ENCODE data around the gene GRIN2D. TPM values are rescaled to one million over a fixed set of nuclear protein-coding genes. Genes with fewer than 3 reads are reported as not detected.
"Not testable (repeated sequence)": the region's sequence is repeated elsewhere in the genome, so short reads cannot be mapped to it uniquely, and the experiment has no call there.

GRIN2D gene
- total RNA-seq, 3 donors from 2014 or later, result 0.26 to 0.46 (median 0.35) TPM

DNA sequence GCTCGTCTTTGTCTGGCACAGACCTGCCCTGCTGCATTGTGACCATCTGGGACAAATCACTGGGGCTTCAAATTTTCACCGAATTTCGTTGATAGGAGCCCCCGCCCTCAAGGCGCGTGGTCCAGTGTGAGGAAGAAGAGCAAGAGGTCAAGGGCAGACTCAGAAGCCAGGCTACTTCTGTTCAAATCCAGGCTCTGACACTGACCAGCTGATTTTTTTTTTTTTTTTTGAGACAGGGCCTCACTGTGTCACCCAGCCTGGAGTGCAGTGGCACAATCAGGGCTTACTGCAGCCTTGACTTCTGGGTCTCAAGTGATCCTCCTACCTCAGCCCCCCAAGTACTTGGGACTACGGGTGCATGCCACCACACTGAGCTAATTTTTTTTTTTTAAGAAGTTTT is 22.1 kb upstream of the GRIN2D start:
- TF ChIP-seq, protein P1, sequence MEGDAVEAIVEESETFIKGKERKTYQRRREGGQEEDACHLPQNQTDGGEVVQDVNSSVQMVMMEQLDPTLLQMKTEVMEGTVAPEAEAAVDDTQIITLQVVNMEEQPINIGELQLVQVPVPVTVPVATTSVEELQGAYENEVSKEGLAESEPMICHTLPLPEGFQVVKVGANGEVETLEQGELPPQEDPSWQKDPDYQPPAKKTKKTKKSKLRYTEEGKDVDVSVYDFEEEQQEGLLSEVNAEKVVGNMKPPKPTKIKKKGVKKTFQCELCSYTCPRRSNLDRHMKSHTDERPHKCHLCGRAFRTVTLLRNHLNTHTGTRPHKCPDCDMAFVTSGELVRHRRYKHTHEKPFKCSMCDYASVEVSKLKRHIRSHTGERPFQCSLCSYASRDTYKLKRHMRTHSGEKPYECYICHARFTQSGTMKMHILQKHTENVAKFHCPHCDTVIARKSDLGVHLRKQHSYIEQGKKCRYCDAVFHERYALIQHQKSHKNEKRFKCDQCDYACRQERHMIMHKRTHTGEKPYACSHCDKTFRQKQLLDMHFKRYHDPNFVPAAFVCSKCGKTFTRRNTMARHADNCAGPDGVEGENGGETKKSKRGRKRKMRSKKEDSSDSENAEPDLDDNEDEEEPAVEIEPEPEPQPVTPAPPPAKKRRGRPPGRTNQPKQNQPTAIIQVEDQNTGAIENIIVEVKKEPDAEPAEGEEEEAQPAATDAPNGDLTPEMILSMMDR (IDR thresholded peaks at IDR 0.05), result no peak
- intact Hi-C loops (cut with DNase I, micrococcal nuclease), result no loop called here
- Histone ChIP-seq H3K36me3 (ENCODE audit: low read depth) (no peaks in the 10 kb centered on the region), H3K4me1 (ENCODE audit: low read depth) (peaks cover 16% of the 10 kb centered on the region), H3K4me3 (no peak overlapping the region), H3K9me3 (no peaks in the 10 kb centered on the region)
- DNase-seq, result no peak
- no peak for ATAC-seq

DNA sequence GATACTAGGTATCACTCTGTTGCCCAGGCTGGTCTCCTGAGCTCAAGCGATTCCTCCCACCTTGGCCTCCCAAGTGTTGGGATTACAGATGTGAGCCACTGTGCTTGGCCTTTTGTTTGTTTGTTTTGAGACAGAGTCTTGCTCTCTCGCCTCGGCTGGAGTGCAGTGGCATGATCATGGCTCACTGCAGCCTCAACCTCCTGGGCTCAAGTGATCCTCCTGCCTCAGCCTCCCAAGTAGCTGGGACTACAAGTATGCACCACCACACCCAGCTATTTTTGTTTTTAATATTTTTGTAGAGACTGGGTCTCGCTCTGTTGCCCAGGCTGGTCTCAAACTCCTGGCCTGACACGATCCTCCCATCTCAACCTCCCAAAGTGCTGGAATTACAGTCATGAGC is 21.7 kb upstream of the GRIN2D start:
- H3K4me3 ChIP-seq; H3K9me3 ChIP-seq; DNase-seq; ATAC-seq; H3K36me3 ChIP-seq (ENCODE audit: low read depth); intact Hi-C loops (cut with DNase I, micrococcal nuclease): not testable (repeated sequence)
- H3K4me1 ChIP-seq (ENCODE audit: low read depth), result peaks cover 16% of the 10 kb centered on the region

DNA sequence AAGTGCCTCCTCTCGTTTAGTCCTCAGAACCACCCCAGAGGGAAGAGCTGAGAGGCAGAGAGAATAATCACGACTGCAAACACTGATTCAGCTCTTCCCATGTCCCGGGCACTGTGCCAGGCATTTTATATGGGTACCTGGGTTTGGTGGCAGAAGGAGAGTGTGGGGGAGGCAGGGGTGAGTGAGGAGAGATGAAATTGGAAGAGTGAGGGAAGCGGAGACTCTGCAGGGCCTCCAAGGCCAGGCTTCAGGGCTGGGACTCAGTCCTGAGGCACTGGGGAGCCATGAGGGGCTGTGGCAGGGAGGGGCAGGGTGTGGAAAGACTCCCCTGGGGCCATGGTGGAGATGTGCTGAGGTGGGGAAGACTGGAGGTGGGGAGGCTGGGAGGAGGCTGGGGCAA is 20.6 kb upstream of the GRIN2D start:
- Histone ChIP-seq H3K9me3 (no peaks in the 10 kb centered on the region), H3K4me1 (ENCODE audit: low read depth) (peaks cover 13% of the 10 kb centered on the region), H3K36me3 (ENCODE audit: low read depth) (no peaks in the 10 kb centered on the region), H3K4me3 (no peak overlapping the region)
- intact Hi-C loops (cut with DNase I, micrococcal nuclease), result no loop called here
- DNase-seq, result peak in 1 of 3 donors; percentile 67
- TF ChIP-seq, protein P1 (IDR thresholded peaks at IDR 0.05), result no peak
- ATAC-seq, result peak; percentile 49

DNA sequence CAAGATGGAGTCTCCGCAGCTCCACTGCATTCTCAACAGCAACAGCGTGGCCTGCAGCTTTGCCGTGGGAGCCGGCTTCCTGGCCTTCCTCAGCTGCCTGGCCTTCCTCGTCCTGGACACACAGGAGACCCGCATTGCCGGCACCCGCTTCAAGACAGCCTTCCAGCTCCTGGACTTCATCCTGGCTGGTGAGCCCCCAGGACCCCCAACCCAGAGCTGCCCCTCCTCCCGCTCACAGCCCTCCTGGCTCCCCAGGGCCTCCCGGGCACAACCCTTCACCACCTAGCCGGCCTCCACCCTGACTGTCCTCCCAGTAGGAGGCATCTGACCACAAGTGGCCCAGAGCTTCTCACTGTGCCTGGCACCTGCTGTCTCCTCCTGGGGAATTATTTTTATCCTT is 19.9 kb upstream of the GRIN2D start:
- Histone ChIP-seq H3K4me3 (no peak overlapping the region), H3K9me3 (no peaks in the 10 kb centered on the region), H3K36me3 (ENCODE audit: low read depth) (no peaks in the 10 kb centered on the region), H3K4me1 (ENCODE audit: low read depth) (peaks cover 6% of the 10 kb centered on the region)
- DNase-seq (no peak), ATAC-seq (no peak)
- TF ChIP-seq, protein P1 (IDR thresholded peaks at IDR 0.05), result no peak
- intact Hi-C loops (cut with DNase I, micrococcal nuclease), result no loop called here

DNA sequence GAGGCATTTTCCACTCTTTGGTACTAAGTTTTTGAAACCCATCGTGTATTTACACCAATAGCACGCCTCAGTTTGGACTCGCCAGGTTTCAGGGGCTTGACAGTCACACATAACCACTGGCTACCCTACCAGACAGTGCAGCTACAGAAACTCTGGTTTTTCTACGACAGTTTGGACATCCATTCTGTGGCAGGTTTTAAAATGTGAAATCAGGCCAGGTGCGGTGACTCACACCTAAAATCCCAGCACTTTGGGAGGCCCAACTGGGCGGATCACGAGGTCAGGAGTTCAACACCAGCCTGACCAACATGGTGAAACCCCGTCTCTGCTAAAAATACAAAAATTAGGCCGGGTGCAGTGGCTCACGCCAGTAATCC is 15.3 kb upstream of the GRIN2D start:
- Histone ChIP-seq H3K9me3 (no peaks in the 10 kb centered on the region), H3K4me3 (no peak overlapping the region), H3K4me1 (ENCODE audit: low read depth) (peaks cover 5% of the 10 kb centered on the region), H3K36me3 (ENCODE audit: low read depth) (peaks cover 4% of the 10 kb centered on the region)
- ATAC-seq (no peak), DNase-seq (no peak)
- intact Hi-C loops (cut with DNase I, micrococcal nuclease), result no loop called here
- TF ChIP-seq, protein P1 (IDR thresholded peaks at IDR 0.05), result no peak

DNA sequence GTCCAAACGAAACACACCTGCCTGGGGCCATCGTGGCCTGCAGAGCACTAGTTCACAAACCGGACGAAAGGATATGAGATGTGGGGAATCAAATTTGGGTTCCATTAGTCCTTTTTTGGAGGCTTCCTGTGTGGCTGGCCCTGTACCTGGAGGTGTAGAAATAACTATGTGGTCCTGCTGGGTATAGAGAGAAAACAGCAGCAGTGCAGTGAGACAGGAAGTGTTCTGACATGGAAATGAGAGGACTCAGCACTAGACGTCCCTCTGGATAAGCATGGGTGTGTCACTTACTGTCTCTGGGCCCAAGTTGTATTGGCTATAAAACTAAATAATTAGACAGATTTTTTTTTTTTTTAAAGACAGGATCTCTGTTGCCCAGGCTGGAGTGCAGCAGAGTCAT is 14.4 kb upstream of the GRIN2D start:
- intact Hi-C loops (cut with DNase I, micrococcal nuclease), result no loop called here
- ATAC-seq (peak; percentile 92), DNase-seq (peak in 1 of 3 donors; percentile 59)
- H3K4me3 ChIP-seq, result no peak overlapping the region
- H3K9me3 ChIP-seq, result no peaks in the 10 kb centered on the region
- TF ChIP-seq, protein P1 (IDR thresholded peaks at IDR 0.05), result no peak
- H3K4me1 ChIP-seq (ENCODE audit: low read depth), result peaks cover 5% of the 10 kb centered on the region
- H3K36me3 ChIP-seq (ENCODE audit: low read depth), result peaks cover 12% of the 10 kb centered on the region
